ENCODE data around the gene IL1RAP.

Gene IL1RAP

DNA sequence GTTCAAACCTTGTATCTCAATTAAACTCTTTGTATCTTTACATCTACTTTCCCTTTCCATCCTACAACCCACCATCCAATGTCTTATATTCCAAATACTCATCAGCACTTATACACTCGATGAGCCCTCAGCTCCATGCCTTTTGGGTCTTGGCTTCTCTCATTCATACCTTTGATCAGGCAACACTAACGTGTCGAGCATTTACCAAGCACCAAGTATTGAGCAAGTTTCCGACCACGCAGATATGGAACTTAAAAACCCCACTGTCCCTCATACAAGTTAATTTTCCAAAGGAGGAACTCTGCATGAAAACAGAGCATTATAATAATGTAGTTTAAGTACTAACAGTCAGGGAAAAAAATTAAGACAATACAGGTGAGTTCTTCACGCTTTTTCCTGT, 102.8 kb downstream of the IL1RAP start:
- in situ Hi-C loops (cut with HindIII; ENCODE audit: low sequenced_read_pairs) = no loop called here
- no peak overlapping the region for H3K4me3 ChIP-seq (ENCODE audit: low read depth, low read length)
- TF ChIP-seq, protein P1, sequence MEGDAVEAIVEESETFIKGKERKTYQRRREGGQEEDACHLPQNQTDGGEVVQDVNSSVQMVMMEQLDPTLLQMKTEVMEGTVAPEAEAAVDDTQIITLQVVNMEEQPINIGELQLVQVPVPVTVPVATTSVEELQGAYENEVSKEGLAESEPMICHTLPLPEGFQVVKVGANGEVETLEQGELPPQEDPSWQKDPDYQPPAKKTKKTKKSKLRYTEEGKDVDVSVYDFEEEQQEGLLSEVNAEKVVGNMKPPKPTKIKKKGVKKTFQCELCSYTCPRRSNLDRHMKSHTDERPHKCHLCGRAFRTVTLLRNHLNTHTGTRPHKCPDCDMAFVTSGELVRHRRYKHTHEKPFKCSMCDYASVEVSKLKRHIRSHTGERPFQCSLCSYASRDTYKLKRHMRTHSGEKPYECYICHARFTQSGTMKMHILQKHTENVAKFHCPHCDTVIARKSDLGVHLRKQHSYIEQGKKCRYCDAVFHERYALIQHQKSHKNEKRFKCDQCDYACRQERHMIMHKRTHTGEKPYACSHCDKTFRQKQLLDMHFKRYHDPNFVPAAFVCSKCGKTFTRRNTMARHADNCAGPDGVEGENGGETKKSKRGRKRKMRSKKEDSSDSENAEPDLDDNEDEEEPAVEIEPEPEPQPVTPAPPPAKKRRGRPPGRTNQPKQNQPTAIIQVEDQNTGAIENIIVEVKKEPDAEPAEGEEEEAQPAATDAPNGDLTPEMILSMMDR (IDR thresholded peaks at IDR 0.05; ENCODE audit: low read depth, low read length) = no peak
- DNase-seq (ENCODE audit: low read depth, low spot score) = no peak

DNA sequence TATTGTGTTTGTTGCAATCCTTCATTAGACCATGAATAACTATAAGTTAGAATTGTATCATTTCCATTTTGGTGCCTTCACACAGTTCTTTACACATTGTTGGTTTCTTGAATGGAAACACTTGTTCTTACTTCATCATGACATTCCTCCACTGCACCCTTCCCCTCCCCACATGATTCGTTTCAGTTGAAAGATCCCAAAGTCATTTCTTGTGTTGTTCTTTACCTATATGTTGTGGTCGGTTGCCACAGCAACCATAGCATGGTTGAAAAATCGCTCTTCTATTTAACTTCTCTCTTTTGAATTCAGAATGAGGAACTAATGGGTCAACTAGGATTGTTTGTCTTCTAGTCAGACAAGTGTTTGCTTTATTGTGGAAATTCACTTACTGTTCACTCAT, 103.3 kb downstream of the IL1RAP start:
- DNase-seq (ENCODE audit: low read depth, low spot score) = no peak
- in situ Hi-C loops (cut with HindIII; ENCODE audit: low sequenced_read_pairs) = no loop called here
- no peak overlapping the region for H3K4me3 ChIP-seq (ENCODE audit: low read depth, low read length)
- TF ChIP-seq, protein P1 (IDR thresholded peaks at IDR 0.05; ENCODE audit: low read depth, low read length) = no peak

- TF ChIP-seq, protein P1 (IDR thresholded peaks at IDR 0.05; ENCODE audit: low read depth, low read length) = no peak
- no peak overlapping the region for H3K4me3 ChIP-seq (ENCODE audit: low read depth, low read length)
- in situ Hi-C loops (cut with HindIII; ENCODE audit: low sequenced_read_pairs) = no loop called here
- no peak for DNase-seq (ENCODE audit: low read depth, low spot score)
Observed at GRCh38 chr3:190618330-190619030, 104.6 kb downstream of the IL1RAP start.

GRCh38 chr3:190619353-190619752, 105.5 kb downstream of the IL1RAP start:
- in situ Hi-C loops (cut with HindIII; ENCODE audit: low sequenced_read_pairs) = no loop called here
- no peak overlapping the region for H3K4me3 ChIP-seq (ENCODE audit: low read depth, low read length)
- no peak for DNase-seq (ENCODE audit: low read depth, low spot score)
- TF ChIP-seq, protein P1 (IDR thresholded peaks at IDR 0.05; ENCODE audit: low read depth, low read length) = no peak

GRCh38 chr3:190619761-190620160, 105.9 kb downstream of the IL1RAP start:
- in situ Hi-C loops (cut with HindIII; ENCODE audit: low sequenced_read_pairs) = no loop called here
- TF ChIP-seq, protein P1 (IDR thresholded peaks at IDR 0.05; ENCODE audit: low read depth, low read length) = no peak
- no peak overlapping the region for H3K4me3 ChIP-seq (ENCODE audit: low read depth, low read length)
- DNase-seq (ENCODE audit: low read depth, low spot score) = no peak

DNA sequence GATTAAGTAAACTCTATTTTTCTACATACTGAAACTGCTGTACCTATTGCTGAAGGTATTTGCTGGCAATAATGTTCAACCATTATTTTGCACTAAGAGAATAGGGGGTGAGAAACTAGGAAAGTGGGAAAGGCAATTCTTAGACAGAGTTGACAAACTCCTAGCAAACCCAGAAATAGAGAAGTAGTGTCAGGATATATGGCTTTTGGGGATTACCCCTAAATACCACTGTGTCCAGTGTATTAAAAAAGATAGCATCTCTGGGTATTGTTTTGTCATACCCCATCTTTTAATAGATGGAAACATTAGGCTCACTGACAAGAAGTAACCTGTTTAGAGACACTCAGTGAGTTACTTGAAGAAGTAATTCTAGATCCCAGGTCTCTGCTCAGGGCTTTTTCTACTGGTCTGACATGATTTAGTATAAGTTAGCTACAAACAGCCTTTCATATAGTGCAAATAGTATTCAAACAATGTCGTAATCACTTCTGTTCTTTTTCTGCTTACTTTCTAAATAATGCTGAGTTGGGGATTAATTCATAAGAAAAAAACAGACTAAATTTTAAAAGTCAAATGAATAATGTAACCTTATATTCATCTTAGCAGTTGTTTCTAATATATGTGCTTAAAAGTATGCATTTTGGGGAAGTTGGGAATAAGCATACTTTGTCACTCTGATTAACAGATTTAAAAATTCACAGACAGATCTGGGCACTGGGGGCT, 107.2 kb downstream of the IL1RAP start:
- TF ChIP-seq, protein P1 (IDR thresholded peaks at IDR 0.05; ENCODE audit: low read depth, low read length) = no peak
- in situ Hi-C loops (cut with HindIII; ENCODE audit: low sequenced_read_pairs) = no loop called here
- no peak overlapping the region for H3K4me3 ChIP-seq (ENCODE audit: low read depth, low read length)
- no peak for DNase-seq (ENCODE audit: low read depth, low spot score)
